Upper lobe of left lung (tissue), 6 donors: ENCODE results near the gene ZNF560. TPM values are rescaled to one million over a fixed set of nuclear protein-coding genes. Genes with fewer than 3 reads are reported as not detected.

ENCODE experiments used
- ATAC-seq, 2 donors: fragments of 200-7000 bp; cut with Tn5 transposase; one replicate each; pipeline ENCODE4 v1.9.1; 2022; ENCODE audit warnings: mild to moderate bottlenecking in 2 of 2, moderate library complexity in 2 of 2; ENCODE audit not compliant: low FRiP score in 2 of 2
- DNase-seq, 2 donors: peaks; one replicate each; pipeline ENCODE4 v3.0.0-alpha.2; 2019 to 2020
- H3K27ac ChIP-seq, 4 donors: fragments of 200-600 bp; sonication (generic); one replicate each; pipeline ENCODE4 v1.5.1; 2016 to 2019
- H3K27me3 ChIP-seq, 4 donors: fragments of 200-600 bp; sonication (generic); one replicate each; pipeline ENCODE4 v1.5.1; 2017 to 2019
- H3K36me3 ChIP-seq, 4 donors: fragments of 200-600 bp; sonication (generic); one replicate each; pipeline ENCODE4 v1.5.1; 2016 to 2019
- H3K4me1 ChIP-seq, 4 donors: fragments of 200-600 bp; sonication (generic); one replicate each; pipeline ENCODE4 v1.5.1; 2018 to 2019
- H3K4me3 ChIP-seq, 4 donors: fragments of 200-600 bp; sonication (generic); one replicate each; pipeline ENCODE4 v1.5.1; 2017 to 2019; ENCODE audit warnings: mild to moderate bottlenecking in 2 of 4, moderate library complexity in 1 of 4
- H3K9me3 ChIP-seq, 4 donors: fragments of 200-600 bp; sonication (generic); one replicate each; pipeline ENCODE4 v1.5.1; 2018 to 2019
- CTCF ChIP-seq, 6 experiments: fragments of 450-650 bp in 4 of 6; fragments of 200-600 bp in 2 of 6; sonication (generic) in 2 of 6; IDR thresholded peaks; one replicate each; pipeline ENCODE4 v1.5.1; 2016 to 2019; ENCODE audit warnings: antibody characterized with exemption in 6 of 6
- EP300 ChIP-seq, 4 donors: sonication (generic); formaldehyde crosslinking; IDR thresholded peaks; one replicate each; pipeline ENCODE4 v1.5.1; 2017; ENCODE audit warnings: antibody characterized with exemption in 4 of 4, control low read depth in 2 of 4
- POLR2A ChIP-seq, 4 donors: fragments of 450-650 bp; IDR thresholded peaks; one replicate each; pipeline ENCODE4 v1.5.1; 2016 to 2017; ENCODE audit warnings: antibody characterized with exemption in 4 of 4, mild to moderate bottlenecking in 2 of 4
- POLR2AphosphoS5 ChIP-seq, 2 donors: sonication (generic); formaldehyde crosslinking; IDR thresholded peaks; one replicate each; pipeline ENCODE4 v1.5.1; 2017; ENCODE audit warnings: antibody characterized with exemption in 2 of 2
- WGBS, 2 donors: methylation state at CpG; one replicate each; pipeline ENCODE4 v1.1.5; 2017 to 2018; 5-methylcytosine and 5-hydroxymethylcytosine counted together
- total RNA-seq, 6 donors: library from RNA; depleted of rRNA in 4 of 6; stranded (reverse); fragments of >200 nt in 4 of 6; gene quantifications; one replicate each; pipeline versions ENCODE4 v1.1.0 to v1.2.1, GENCODE V29; 2016 to 2021
- donor health status: DM: no; HTN: no; CAD: no; lungs with moderate emphysema.
- donor health status: DM: no; HTN: yes; CAD: no; lungs with severe emphysema.

Gene ZNF560
- total RNA-seq, 6 donors from 2014 or later = not detected

DNA sequence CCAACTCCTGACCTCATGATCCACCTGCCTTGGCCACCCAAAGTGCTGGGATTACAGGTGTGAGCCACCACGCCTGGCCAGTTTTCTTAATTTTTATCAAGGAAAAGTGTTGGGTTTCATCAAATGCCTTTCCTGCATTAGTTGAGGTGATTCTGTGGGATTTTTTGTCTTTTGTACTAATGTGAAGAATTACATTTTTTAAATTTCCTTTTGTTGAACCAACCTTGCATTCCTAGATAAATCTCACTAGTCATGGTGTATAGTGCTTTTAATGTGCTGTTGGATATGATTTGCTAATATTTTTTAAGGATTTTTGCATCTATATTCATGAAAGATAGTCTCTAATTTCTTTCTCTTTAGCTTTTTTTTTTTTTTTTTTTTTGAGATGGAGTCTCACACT, 2.4 kb upstream of the ZNF560 start:
- Histone ChIP-seq H3K27ac (no peak overlapping the region), H3K9me3 (peaks cover 37 to 88% (median 70%) of the 10 kb centered on the region in 4 donors), H3K27me3 (no peaks in the 10 kb centered on the region), H3K4me3 (no peak overlapping the region), H3K4me1 (no peaks in the 10 kb centered on the region), H3K36me3 (no peaks in the 10 kb centered on the region)
- 94 to 95% methylated on average over 1 of the region's 1 CpG for WGBS, 2 donors
- DNase-seq (no peak), ATAC-seq (no peak)
- TF ChIP-seq EP300 (IDR thresholded peaks at IDR 0.05) (no peak), CTCF (IDR thresholded peaks at IDR 0.05) (no peak), POLR2A (IDR thresholded peaks at IDR 0.05) (no peak), POLR2AphosphoS5 (IDR thresholded peaks at IDR 0.05) (no peak)

DNA sequence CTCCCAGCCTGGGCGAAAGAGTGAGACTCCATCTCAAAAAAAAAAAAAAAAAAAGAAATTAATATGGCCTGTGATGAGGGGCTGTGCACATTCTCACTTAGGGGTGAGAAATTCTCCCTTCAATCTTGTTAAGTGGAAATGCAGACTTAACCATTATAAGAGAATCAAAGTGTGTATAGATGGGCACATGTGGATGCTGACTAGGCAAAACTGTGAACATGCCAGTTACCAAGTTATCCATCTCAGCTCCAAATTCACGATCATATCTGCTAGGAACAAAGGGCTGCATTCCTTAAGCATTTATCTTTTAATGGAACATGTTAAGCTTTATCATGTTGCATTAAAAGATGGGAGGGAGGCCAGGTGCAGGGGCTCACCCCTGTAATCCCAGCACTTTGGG, 4.3 kb downstream of the ZNF560 start:
- Histone ChIP-seq H3K4me3 (no peak overlapping the region), H3K27ac (no peak overlapping the region), H3K9me3 (peaks cover 15 to 40% (median 30%) of the 10 kb centered on the region in 4 donors), H3K36me3 (no peaks in the 10 kb centered on the region), H3K4me1 (no peaks in the 10 kb centered on the region), H3K27me3 (no peaks in the 10 kb centered on the region)
- no peak for TF ChIP-seq CTCF (IDR thresholded peaks at IDR 0.05)
- TF ChIP-seq POLR2AphosphoS5 (IDR thresholded peaks at IDR 0.05) = no peak
- TF ChIP-seq EP300 (IDR thresholded peaks at IDR 0.05) = no peak
- TF ChIP-seq POLR2A (IDR thresholded peaks at IDR 0.05) = no peak
- ATAC-seq (no peak), DNase-seq (no peak)
- 91 to 92% methylated on average over 2 of the region's 2 CpGs for WGBS, 2 donors

DNA sequence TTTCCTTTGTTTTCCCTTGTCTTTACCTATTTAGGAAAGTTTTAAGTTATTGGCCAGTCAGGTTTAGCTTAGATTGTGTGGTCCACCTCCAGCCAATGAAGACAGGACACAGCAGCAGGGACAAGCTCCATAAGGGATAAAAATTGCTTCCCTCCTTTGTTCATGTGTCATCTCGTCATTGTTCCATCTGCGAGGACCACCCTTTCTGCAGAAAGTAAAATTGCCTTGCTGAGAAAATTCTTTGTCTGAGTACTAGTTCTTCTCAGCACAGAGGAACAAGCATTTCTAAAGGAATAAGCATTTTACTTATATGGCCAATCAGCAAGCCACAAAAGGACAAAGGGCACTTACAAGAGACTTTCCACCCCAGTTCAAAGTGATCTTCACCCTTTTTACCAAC, 11.4 kb downstream of the ZNF560 start:
- DNase-seq (no peak), ATAC-seq (no peak)
- no peak overlapping the region for H3K27ac ChIP-seq
- no peaks in the 10 kb centered on the region for H3K27me3 ChIP-seq
- no peak overlapping the region for H3K4me3 ChIP-seq
- TF ChIP-seq POLR2AphosphoS5 (IDR thresholded peaks at IDR 0.05) = no peak
- TF ChIP-seq EP300 (IDR thresholded peaks at IDR 0.05) = no peak
- TF ChIP-seq POLR2A (IDR thresholded peaks at IDR 0.05) = no peak
- TF ChIP-seq CTCF (IDR thresholded peaks at IDR 0.05) = no peak
- WGBS, 2 donors = 88 to 92% methylated on average over 2 of the region's 2 CpGs
- no peaks in the 10 kb centered on the region for H3K36me3 ChIP-seq
- no peaks in the 10 kb centered on the region for H3K4me1 ChIP-seq
- peaks cover 31 to 67% (median 36%) of the 10 kb centered on the region in 4 donors for H3K9me3 ChIP-seq

GRCh38 chr19:9485140-9485539, 13.3 kb downstream of the ZNF560 start:
- WGBS, 2 donors = 73 to 88% methylated on average over 2 of the region's 2 CpGs
- ATAC-seq (no peak), DNase-seq (no peak)
- Histone ChIP-seq H3K36me3 (no peaks in the 10 kb centered on the region), H3K27me3 (no peaks in the 10 kb centered on the region), H3K27ac (no peak overlapping the region), H3K9me3 (peaks cover 31 to 72% (median 40%) of the 10 kb centered on the region in 4 donors), H3K4me3 (no peak overlapping the region), H3K4me1 (no peaks in the 10 kb centered on the region)
- TF ChIP-seq EP300 (IDR thresholded peaks at IDR 0.05) (no peak), POLR2AphosphoS5 (IDR thresholded peaks at IDR 0.05) (no peak), POLR2A (IDR thresholded peaks at IDR 0.05) (no peak), CTCF (IDR thresholded peaks at IDR 0.05) (no peak)

GRCh38 chr19:9474975-9475374, 23.4 kb downstream of the ZNF560 start:
- ATAC-seq (no peak), DNase-seq (no peak)
- no peaks in the 10 kb centered on the region for H3K27me3 ChIP-seq
- TF ChIP-seq EP300 (IDR thresholded peaks at IDR 0.05) (no peak), CTCF (IDR thresholded peaks at IDR 0.05) (no peak), POLR2A (IDR thresholded peaks at IDR 0.05) (no peak), POLR2AphosphoS5 (IDR thresholded peaks at IDR 0.05) (no peak)
- H3K4me3 ChIP-seq = no peak overlapping the region
- no peaks in the 10 kb centered on the region for H3K4me1 ChIP-seq
- H3K36me3 ChIP-seq = no peaks in the 10 kb centered on the region
- no peak overlapping the region for H3K27ac ChIP-seq
- peaks cover 6 to 26% (median 18%) of the 10 kb centered on the region in 4 donors for H3K9me3 ChIP-seq
